ENCODE measurements around the gene PDE4B.

PDE4B gene

GRCh38 chr1:66182551-66183178, 390.0 kb downstream of the PDE4B start:
- DNase-seq (ENCODE audit: low spot score), result no peak

- no peak for DNase-seq (ENCODE audit: low spot score)
These were observed 390.7 kb downstream of the PDE4B start for GRCh38 chr1:66183400-66183799.

GRCh38 chr1:66197120-66197519, 404.4 kb downstream of the PDE4B start:
- no peak for DNase-seq (ENCODE audit: low spot score)

GRCh38 chr1:66197785-66198184, 405.1 kb downstream of the PDE4B start:
- DNase-seq (ENCODE audit: low spot score), result peak; percentile 15

- no peak for DNase-seq (ENCODE audit: low spot score)
These were observed 414.0 kb downstream of the PDE4B start for GRCh38 chr1:66206563-66207144.

GRCh38 chr1:66207484-66207883, 414.8 kb downstream of the PDE4B start:
- DNase-seq (ENCODE audit: low spot score), result peak; percentile 39

GRCh38 chr1:66208632-66209031, 415.9 kb downstream of the PDE4B start:
- no peak for DNase-seq (ENCODE audit: low spot score)

- no peak for DNase-seq (ENCODE audit: low spot score)
These were observed 418.0 kb downstream of the PDE4B start for GRCh38 chr1:66210635-66211244.

- no peak for DNase-seq (ENCODE audit: low spot score)
These were observed 418.8 kb downstream of the PDE4B start for GRCh38 chr1:66211521-66211920.

GRCh38 chr1:66213491-66213890, 420.8 kb downstream of the PDE4B start:
- no peak for DNase-seq (ENCODE audit: low spot score)

- DNase-seq (ENCODE audit: low spot score), result no peak
These were observed 422.2 kb downstream of the PDE4B start for GRCh38 chr1:66214901-66215300.

- no peak for DNase-seq (ENCODE audit: low spot score)
These were observed 424.3 kb downstream of the PDE4B start for GRCh38 chr1:66217021-66217420.

- no peak for DNase-seq (ENCODE audit: low spot score)
These were observed 424.9 kb downstream of the PDE4B start for GRCh38 chr1:66217561-66217960.

GRCh38 chr1:66220477-66220876, 427.8 kb downstream of the PDE4B start:
- no peak for DNase-seq (ENCODE audit: low spot score)

GRCh38 chr1:66223681-66224080, 431.0 kb downstream of the PDE4B start:
- no peak for DNase-seq (ENCODE audit: low spot score)

GRCh38 chr1:66226985-66227384, 434.3 kb downstream of the PDE4B start:
- no peak for DNase-seq (ENCODE audit: low spot score)

GRCh38 chr1:66227966-66228365, 435.3 kb downstream of the PDE4B start:
- peak; percentile 55 for DNase-seq (ENCODE audit: low spot score)

GRCh38 chr1:66231217-66231616, 438.5 kb downstream of the PDE4B start:
- no peak for DNase-seq (ENCODE audit: low spot score)

- no peak for DNase-seq (ENCODE audit: low spot score)
These were observed 439.2 kb downstream of the PDE4B start for GRCh38 chr1:66231681-66232463.

- DNase-seq (ENCODE audit: low spot score), result no peak
These were observed 444.3 kb downstream of the PDE4B start for GRCh38 chr1:66237042-66237441.

- no peak for DNase-seq (ENCODE audit: low spot score)
These were observed 445.2 kb downstream of the PDE4B start for GRCh38 chr1:66237722-66238479.

- no peak for DNase-seq (ENCODE audit: low spot score)
These were observed 447.1 kb downstream of the PDE4B start for GRCh38 chr1:66239834-66240233.
